HG02623 (cell line): Measurements from ENCODE around the gene HTR3E.
A peak's percentile ranks its signal among the peaks of the same experiment; 100 is the strongest.
"Not testable (repeated sequence)": the region's sequence is repeated elsewhere in the genome, so short reads cannot be mapped to it uniquely, and the experiment has no call there.

Source experiments
- ATAC-seq: cut with Tn5 transposase; IDR thresholded peaks from one replicate; pipeline ENCODE4 v1.9.1; 2021; ENCODE audit warnings: moderate library complexity; ENCODE audit not compliant: unreplicated experiment

The HTR3E gene

DNA sequence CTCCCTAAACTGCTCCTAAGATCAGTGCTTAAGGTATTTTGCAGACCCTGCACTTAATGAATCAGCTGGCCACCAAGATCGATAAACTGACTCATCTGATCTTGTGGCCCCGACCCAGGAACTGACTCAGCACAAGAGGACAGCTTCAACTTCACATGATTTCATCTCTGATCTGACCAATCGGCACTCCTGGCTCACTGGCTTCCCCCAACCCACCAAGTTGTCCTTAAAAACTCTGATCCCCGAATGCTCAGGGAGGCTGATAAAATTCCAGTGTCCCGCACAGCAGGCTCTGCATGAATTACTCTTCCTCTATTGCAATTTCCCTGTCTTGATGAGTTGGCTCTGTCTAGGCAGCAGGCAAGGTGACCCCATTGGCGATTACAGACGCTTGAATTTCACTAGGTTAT is 13.5 kb downstream of the HTR3E start:
- ATAC-seq, result no peak

DNA sequence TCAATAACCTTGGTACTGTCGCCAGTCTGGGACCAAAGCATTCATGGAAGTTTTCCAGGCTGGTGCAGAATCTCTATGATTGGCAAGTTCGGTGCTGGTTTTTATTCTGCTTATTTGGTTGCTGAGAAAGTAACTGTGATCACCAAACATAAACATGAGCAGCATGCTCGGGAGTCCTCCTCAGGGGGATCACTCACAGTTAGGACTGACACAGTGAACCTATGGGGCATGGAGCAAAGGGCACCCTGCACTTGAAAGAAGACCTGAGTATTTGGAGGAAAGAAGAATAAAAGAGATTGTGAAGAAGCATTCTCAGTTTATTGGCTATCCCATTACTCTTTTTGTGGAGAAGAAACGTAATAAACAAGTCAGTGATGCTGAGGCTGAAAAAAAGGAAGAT is 19.2 kb downstream of the HTR3E start:
- ATAC-seq, result no peak

DNA sequence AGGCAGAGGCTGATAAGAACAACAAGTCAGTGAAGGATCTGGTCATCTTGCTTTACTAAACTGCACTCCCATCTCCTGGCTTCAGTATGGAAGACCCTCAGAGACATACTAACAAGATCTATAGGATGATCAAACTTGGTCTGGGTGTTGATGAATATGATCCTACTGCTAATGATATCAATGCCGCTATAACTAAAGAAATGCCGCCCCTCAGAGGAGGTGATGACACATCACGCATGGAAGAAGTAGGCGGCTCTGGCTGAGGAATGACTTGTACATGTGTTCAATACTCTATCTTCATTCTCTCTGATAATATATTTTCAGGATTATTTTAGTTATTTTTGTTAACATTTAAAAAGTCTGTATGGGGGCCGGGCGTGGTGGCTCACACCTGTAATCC is 20.8 kb downstream of the HTR3E start:
- no peak for ATAC-seq

DNA sequence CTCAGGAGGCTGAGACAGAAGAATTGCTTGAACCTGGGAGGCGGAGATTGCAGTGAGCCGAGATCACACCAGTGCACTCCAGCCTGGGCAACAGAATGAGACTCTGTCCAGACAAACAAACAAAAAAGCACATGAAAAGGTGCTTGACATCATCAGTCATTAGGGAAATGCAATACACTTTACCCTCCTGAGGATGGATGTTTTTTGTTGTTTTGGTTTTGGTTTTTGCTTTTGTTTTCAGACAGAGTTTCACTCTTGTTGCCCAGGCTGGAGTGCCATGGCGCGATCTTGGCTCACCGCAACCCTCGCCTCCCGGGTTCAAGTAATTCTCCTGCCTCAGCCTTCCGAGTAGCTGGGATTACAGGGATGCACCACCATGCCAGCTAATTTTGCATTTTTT is 24.2 kb downstream of the HTR3E start:
- ATAC-seq, result not testable (repeated sequence)

DNA sequence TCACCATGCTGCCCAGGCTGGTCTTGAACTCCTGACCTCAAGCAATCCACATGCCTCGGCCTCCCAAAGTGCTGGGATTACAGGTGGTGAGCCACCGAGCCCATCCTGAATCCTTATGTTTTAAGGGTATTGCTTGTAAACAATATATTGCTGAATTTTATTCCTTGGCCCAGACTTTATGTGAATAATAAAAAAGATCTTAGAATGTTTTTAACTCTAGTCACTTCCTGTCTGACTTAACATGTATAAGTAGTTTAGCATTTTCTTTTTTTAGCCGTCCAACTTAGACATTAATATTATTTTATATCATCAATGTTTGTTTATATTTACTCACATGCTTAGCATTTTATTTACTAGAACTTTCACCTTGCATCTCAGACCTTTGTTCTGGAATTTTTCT is 29.1 kb downstream of the HTR3E start:
- ATAC-seq, result no peak

DNA sequence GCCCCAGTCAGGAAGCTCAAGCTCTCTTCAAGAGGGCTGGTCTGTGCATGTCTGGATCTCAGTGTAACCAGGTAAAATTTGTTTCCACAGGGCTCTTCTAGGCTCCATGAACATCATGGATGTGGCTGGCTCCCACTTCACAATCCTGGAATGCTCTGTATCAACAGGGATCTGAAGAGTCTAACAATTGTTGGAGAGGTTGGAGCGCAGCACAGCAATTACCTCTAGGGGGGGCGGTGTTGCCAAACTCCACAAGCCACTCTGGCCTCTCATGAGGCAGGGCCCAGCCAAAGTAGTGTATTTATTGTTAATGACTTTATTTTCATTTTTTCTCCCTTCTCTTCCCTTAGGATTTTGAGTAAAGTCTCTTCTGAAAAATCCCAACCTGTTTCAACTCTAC is 32.1 kb downstream of the HTR3E start:
- no peak for ATAC-seq

DNA sequence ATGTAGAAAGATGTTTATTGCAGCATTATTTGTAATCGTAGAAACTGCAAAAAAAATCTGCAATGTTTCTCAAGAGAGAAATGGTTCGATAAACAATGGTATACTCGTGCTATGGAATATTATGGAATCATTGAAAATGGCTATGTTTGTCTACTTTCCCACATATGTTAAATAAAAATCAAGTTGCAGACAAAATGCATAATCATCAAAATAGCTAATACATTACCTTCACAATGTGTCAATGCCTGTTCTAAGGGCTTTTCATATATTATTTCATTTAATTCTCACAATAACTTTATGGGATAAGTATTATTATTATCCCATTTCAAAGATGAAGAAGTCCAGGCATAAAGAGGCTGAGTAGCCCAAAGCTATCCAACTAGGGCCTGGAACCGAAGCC is 36.1 kb downstream of the HTR3E start:
- ATAC-seq, result no peak

DNA sequence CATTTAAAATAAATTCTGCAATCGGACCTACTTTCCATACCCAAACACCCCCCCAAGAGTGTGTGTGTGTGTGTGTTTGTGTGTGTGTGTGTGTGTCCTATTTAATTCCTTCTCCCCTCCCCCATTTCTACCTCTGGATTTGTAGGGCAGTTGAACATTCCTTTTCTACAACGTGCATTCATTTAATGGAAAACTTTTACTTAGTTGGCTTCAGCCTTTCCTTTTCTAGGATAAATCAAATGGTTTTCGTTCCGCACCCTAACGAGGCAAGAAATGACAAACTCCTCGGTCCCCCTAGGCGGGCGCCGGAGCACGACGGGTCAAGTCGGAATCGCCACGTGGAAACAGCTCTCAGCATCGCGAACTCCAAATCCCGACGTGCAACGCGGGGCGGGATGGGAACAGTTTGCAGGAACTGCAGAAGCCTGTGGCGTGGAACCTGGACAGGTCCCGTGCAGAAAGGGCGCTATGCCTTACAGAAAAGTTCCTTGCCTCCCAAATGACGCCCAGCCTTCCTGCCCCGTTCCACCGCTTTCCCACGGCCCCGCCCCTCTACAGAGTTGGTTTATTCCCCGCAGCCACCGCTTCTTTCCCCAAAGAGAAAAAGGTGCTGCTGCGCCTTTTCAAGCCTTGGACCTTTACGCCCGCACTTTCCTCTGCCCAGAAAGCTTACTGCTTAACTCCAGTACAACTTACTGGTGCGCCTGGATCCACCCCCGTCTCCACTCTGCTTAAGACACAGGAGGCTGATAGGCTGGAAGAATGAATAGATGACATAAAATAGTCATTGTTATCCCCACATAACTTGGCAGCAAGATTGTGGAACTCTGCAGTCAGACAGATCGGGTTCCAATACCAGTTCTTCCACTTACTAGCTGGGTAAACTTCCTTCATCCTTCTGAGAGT is 37.2 kb downstream of the HTR3E start:
- no peak for ATAC-seq

DNA sequence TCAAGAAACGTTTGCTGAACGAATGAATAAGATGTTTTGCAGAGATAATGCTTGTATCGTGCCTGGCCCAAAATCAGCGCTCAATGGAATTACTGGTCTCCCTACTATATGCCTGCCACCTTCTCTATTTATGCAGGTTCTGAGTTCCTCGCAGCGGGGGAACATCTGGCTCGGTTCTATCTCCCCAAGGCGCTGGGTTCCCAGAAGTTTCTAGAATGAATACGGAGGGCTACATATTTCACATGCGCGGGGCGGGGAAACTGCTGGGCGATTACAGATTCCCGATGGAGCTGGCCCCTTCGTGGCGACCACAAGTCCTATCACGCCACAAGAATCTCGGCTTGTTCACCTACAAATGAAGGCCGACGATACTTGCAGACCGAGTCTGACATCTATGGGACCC is 37.9 kb downstream of the HTR3E start:
- ATAC-seq, result peak; percentile 4

DNA sequence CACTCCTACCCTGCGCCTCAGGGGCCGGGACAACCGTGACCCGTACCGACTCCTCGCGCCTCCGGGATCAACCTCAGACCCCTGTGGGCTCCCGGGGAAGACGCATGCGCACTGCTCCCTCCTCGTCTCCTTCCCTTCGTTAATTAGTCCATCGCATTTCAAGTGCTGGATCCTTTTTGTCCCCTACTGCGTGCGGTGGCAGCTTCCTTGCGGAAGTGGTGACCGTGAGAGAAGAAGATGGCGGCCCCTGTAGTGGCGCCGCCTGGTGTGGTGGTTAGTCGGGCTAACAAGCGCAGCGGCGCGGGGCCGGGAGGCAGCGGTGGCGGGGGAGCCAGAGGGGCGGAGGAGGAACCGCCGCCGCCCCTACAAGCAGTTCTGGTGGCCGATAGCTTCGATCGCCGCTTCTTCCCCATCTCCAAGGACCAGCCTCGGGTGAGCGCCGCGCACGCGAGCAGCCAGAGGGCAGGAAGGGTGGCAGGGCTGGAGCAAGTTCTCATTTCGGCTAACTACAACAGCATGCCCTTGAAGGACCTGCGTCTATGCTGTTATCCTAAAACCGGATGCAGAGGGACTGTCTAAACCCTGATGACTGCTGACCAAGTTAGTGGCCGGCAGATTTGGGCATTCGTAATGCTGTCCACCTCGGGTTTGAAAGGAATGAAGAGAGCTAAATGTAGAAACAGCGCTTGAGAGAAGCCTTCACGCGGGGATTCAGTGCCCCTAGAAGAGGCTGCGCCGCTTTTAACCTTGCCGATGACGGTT is 38.5 kb downstream of the HTR3E start, which contains the start of gene EIF2B5:
TSS of gene EIF2B5 (plus strand) at position 210 of the 762 bp plus-strand sequence. CDS start at position 238, 28 bp downstream.
- peak; percentile 90 for ATAC-seq

DNA sequence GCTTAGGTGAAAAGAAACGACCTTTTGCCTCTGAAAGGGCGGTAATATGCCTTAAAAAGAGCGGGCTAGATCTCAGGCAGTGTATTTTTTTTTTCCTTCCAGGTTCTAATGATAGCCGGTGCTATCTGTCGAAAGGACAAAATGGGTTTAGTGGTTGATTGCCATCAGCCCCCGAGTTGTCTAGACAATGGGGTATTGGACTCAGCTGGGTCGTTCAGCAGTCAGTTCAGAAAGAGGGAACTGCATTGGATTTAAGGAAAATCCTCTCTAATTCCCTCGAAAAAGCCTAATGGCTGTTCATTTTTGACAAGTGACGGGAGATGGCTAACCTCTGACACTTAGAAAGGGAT is 39.0 kb downstream of the HTR3E start:
- no peak for ATAC-seq

DNA sequence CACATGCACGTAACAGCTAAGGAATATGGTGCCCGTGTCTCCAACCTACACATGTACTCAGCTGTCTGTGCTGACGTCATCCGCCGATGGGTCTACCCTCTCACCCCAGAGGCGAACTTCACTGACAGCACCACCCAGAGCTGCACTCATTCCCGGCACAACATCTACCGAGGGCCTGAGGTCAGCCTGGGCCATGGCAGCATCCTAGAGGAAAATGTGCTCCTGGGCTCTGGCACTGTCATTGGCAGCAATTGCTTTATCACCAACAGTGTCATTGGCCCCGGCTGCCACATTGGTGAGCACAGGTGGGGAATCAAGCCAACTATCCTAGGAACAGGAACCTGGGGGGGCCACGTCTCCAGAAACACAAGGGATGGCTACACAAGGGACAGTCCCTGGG is 43.6 kb downstream of the HTR3E start:
- ATAC-seq, result no peak

DNA sequence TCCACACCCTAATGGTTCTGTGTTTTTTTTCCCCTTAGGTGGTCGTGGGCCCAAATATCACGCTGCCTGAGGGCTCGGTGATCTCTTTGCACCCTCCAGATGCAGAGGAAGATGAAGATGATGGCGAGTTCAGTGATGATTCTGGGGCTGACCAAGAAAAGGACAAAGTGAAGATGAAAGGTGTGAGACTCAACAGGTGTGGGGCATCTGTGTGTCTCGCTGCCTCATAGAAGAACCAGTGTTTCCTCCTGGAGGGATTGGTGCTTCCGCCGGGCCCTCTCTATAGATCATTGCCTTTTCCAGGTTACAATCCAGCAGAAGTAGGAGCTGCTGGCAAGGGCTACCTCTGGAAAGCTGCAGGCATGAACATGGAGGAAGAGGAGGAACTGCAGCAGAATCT is 45.3 kb downstream of the HTR3E start:
- no peak for ATAC-seq

DNA sequence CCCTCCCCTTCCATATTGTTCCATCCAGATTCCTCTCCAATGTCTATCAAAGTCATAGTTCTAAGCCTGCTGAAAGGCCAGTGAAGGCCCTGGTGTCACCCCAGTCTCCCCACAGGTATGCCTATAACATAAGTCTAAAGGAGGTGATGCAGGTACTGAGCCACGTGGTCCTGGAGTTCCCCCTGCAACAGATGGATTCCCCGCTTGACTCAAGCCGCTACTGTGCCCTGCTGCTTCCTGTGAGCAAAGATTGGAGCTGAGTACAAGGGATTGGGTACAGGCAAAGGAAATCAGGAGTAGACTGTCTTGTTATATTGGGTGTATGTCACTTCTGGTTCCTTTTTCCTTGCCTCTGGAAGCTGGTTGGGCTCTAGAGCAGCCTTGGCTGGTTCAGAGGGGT is 46.5 kb downstream of the HTR3E start:
- ATAC-seq, result no peak

DNA sequence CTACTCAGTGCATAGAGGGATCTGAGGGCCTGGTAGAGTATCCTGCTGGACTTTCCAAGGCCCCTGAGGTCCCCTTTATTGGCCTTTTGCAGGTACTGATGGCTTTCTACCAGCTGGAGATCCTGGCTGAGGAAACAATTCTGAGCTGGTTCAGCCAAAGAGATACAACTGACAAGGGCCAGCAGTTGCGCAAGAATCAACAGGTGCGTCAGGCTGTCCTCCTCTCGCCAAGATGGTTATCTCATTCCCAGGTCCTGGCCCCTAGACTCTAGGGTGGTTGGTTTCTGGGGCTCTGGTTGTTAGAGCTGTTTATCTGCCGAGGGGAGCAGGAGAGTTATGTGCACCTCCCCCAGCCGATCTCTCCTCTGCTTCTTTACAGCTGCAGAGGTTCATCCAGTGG is 47.6 kb downstream of the HTR3E start:
- ATAC-seq, result no peak

DNA sequence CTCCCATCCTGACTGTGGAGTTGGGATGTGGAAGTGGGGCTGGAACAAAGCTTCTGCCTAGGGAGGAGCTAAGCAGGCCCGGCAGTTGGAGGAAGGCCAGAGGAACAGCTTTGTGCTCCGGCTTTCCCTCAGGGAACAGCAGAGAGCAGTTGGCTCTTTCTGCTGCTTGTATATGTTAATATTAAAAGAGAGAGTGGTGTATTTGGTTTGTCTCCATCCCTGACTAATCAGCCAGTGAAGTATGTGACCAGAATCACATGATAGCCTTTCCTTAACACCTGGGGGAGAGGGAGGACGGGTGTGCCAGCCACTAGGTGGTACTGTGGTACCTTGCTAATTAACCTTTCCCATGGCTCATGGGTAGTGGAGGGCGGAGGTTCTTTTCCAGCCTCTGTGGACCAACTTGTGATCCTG is 48.3 kb downstream of the HTR3E start:
- no peak for ATAC-seq

DNA sequence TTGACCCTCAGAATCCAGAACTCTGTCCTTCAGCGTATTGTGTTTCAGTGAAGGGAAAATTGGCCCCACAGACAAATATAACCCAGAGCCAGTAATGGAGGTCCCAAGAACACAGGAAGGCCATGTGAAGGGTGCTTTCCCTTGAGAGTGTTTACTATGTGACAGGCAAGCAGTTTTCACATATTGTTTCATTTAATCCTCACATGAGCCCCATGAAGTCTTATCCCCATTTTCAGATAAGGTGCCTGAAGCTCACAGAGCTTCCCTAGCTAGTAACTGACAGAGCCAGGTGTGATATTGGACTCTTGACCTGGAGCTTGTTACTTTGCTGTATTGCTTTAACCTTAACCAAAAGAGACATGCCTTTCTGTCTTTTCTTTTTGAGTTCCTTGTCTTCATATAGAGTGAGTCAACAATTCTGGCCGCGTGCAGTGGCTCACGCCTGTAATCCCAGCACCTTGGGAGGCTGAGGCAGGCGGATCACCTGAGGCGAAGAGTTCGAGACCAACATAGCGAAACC is 48.9 kb downstream of the HTR3E start:
- ATAC-seq, result no peak

DNA sequence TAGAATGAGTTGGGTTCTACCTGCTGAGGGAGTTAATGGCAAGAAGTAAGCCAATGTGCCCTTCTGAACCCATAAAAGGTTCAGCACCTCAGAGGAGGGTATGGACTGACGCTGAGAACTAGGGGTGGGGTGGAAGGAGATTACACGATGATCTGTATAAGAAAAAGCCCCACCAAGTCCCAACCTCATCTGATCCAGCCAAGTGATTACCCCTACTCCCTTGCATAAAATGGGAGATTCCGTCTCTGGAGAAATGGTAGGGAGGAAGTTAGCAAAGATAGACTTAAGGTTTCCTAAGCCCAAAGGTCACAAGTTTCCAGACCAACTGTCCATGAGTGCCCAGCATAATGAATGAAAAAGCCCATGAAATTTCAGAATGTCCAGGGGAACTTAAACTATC is 51.2 kb downstream of the HTR3E start:
- no peak for ATAC-seq

DNA sequence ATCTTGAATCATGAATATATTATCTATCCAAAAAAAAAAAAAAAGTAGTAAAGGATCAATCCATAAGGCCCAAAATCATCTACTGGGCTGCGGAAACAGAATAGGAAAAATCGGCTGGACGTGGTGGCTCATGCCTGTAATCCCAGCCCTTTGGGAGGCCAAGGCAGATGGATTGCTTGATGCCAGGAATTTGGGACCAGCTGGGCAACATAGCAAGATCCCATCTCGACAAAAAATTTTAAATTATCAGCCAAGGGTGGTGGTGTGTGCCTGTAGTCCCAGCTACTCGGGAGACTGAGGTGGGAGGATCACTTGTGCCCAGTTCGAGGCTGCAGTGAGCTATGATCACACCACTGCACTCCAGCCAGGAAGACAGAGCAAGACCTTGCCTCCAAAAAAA is 52.3 kb downstream of the HTR3E start:
- no peak for ATAC-seq

DNA sequence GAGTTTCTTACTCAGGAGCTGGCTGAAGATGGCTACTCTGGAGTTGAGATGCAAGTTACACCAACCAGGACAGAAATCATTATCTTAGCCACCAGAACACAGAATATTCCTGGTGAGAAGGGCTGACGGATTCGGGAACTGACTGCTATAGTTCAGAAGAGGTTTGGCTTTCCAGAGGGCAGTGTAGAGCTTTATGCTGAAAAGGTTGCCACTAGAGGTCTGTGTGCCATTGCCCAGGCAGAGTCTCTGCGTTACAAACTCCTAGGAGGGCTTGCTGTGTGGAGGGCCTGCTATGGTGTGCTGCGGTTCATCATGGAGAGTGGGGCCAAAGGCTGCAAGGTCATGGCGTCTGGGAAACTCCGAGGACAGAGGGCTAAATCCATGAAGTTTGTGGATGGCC is 52.9 kb downstream of the HTR3E start:
- ATAC-seq, result not testable (repeated sequence)

DNA sequence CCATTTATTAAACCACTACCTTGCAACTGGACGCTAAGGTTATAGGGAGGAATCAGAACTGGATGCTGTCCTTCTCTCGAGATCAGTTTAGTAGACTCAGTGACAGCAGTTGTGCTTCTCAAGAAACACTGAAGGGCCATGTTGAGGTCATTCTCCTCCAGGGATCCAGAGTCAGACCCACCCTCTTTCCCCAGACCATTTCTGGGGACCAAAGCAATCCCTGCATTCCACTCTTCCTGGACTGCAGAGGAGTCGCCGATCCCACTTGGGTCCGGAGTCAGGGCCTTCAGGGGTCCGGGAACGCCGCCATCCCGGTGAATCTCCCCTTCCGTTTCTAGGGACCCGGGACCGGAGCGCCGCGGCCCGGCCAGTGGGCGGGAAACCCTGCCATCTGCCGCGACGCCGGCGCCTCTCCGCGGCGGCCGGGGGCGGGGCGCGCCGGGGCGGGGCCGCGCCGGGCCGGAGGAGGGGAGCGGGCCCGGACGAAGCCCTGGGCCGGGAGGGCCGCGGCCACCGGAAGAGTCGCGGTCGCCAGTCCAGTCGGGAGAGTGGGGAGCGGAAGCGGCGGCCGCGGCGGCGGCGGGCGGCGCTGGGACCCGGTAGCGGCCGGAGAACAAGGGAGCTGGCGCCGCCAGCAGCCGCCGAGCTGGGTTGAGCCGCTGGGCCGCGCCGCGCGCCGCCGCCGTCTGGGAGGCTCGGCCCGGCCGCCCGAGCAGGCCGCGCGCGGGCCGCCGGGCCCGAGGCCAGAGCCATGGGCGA is 58.2 kb downstream of the HTR3E start, which contains the start of gene DVL3:
TSS of gene DVL3 (plus strand) at position 493 of the 759 bp plus-strand sequence. CDS start at position 752, 259 bp downstream.
- peak; percentile 77 for ATAC-seq
